Mucosa of descending colon (tissue), 3 donors: ENCODE data around the gene LRRC4B. TPM values are rescaled to one million over a fixed set of nuclear protein-coding genes. Genes with fewer than 3 reads are reported as not detected.
A peak's percentile ranks its signal among the peaks of the same experiment; 100 is the strongest.

Source experiments
- ATAC-seq: fragments of 200-7000 bp; cut with Tn5 transposase; one replicate; pipeline ENCODE4 v1.9.1; 2020; ENCODE audit warnings: mild to moderate bottlenecking, moderate library complexity
- DNase-seq, 3 donors: peaks; one replicate each; pipeline ENCODE4 v3.0.0-alpha.2; 2020
- H3K36me3 ChIP-seq: fragments of 200-600 bp; one replicate; pipeline ENCODE4 v1.8.0; 2021; ENCODE audit warnings: low read depth, mild to moderate bottlenecking
- H3K4me1 ChIP-seq: fragments of 200-600 bp; one replicate; pipeline ENCODE4 v1.8.0; 2021; ENCODE audit warnings: low read depth, mild to moderate bottlenecking
- H3K4me3 ChIP-seq: fragments of 200-600 bp; one replicate; pipeline ENCODE4 v1.8.0; 2021; ENCODE audit warnings: mild to moderate bottlenecking
- H3K9me3 ChIP-seq: fragments of 200-600 bp; one replicate; pipeline ENCODE4 v1.8.0; 2021; ENCODE audit warnings: mild to moderate bottlenecking
- intact Hi-C, 2 donors: fragments of 100-400 bp; cut with DNase I in 1 of 2; cut with micrococcal nuclease in 1 of 2; formaldehyde crosslinking; loops; one replicate each; pipeline versions ENCODE4 v1.11.0 to v1.11.1; 2022; cut with DNase I, micrococcal nuclease
- total RNA-seq, 3 donors: library from RNA; stranded (reverse); fragmentation: NEBNext Ultra II Directional in 2 of 3; extraction: Animal tissue kit (Norgen Biotek cat#: 25700) in 2 of 3; gene quantifications; one replicate each; pipeline versions ENCODE4 v1.2.1 to v1.2.4, GENCODE V29; 2021 to 2023
- TF ChIP-seq, protein P1 (sequence below): fragments of 200-600 bp; IDR thresholded peaks from one replicate; pipeline ENCODE4 v1.8.0; 2022; ENCODE audit warnings: antibody characterized with exemption, mild to moderate bottlenecking
- donor health status: DM: no; HTN: no; CAD: no; lungs with moderate emphysema.
- donor health status: DM: no; HTN: no; CAD: no.
- donor health status: DM: no; HTN: yes; CAD: no.

LRRC4B gene
- total RNA-seq, 3 donors from 2014 or later: 0.52 to 4.8 (median 1.3) TPM

DNA sequence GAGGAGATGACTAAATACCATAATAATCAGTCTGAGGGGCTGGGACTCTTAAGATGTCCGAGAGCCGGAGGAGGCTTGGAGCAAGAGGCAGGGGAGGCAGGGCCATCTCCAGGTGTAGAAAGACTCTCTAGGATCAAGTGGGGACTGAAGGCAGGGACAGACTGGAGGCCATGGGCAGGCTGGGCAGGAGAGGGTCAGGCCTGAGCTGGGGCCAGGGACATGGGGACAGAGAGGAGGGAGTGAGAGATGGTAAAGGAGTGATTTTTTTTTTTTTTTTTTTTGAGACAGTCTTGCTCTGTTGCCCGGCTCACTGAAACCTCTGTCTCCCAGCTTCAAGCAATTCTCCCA is 59.4 kb downstream of the LRRC4B start:
- H3K9me3 ChIP-seq: no peaks in the 10 kb centered on the region
- intact Hi-C loops: no loop called here
- no peak overlapping the region for H3K4me3 ChIP-seq
- peaks cover 3% of the 10 kb centered on the region for H3K36me3 ChIP-seq
- ATAC-seq (no peak), DNase-seq (peak in 2 of 3 donors; percentile 20 to 31)
- TF ChIP-seq, protein P1, sequence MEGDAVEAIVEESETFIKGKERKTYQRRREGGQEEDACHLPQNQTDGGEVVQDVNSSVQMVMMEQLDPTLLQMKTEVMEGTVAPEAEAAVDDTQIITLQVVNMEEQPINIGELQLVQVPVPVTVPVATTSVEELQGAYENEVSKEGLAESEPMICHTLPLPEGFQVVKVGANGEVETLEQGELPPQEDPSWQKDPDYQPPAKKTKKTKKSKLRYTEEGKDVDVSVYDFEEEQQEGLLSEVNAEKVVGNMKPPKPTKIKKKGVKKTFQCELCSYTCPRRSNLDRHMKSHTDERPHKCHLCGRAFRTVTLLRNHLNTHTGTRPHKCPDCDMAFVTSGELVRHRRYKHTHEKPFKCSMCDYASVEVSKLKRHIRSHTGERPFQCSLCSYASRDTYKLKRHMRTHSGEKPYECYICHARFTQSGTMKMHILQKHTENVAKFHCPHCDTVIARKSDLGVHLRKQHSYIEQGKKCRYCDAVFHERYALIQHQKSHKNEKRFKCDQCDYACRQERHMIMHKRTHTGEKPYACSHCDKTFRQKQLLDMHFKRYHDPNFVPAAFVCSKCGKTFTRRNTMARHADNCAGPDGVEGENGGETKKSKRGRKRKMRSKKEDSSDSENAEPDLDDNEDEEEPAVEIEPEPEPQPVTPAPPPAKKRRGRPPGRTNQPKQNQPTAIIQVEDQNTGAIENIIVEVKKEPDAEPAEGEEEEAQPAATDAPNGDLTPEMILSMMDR: no peak
- peaks cover 5% of the 10 kb centered on the region for H3K4me1 ChIP-seq

DNA sequence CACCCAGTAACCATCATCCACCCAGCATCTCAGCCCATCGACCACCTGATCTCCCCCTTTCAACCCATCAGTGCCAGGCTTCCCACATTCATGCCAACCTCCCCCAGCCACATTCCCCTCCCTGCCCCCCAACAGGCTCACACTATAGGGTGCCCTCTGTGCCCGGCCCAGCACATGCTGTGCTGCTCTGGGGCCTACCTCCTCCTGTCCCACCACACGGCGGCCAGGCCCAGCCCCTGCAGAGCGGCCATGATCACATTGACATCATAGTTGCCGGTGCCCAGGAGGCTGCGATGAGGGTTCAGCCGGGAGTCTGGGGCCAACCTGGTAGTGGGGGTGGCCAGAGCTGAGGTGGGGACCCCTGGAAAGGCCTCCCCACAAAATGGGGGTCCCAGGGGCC is 60.9 kb downstream of the LRRC4B start:
- Histone ChIP-seq H3K4me1 (peaks cover 5% of the 10 kb centered on the region), H3K36me3 (peaks cover 3% of the 10 kb centered on the region), H3K9me3 (no peaks in the 10 kb centered on the region), H3K4me3 (no peak overlapping the region)
- TF ChIP-seq, protein P1: no peak
- DNase-seq (peak in 1 of 3 donors; percentile 49), ATAC-seq (no peak)
- intact Hi-C loops: no loop called here

DNA sequence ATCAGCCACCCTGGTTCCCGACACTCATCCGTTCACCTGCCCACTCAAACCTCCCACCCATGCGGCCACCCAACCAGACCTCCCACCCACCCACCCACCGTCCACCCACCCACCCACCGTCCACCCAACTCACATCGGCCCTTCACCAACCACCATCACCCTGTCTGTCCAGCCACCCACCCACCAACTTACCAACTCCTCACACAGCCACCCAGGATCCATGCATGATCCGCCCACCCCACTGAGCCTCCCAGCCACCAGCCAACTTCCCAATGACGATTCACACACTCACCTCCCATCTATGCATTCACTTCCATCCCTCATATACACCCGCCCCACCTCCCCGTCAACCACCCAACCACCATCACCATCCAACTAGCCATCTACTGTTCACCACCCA is 61.5 kb downstream of the LRRC4B start:
- no peak overlapping the region for H3K4me3 ChIP-seq
- TF ChIP-seq, protein P1: no peak
- peaks cover 5% of the 10 kb centered on the region for H3K4me1 ChIP-seq
- no peaks in the 10 kb centered on the region for H3K9me3 ChIP-seq
- DNase-seq (peak in 1 of 3 donors; percentile 36), ATAC-seq (no peak)
- H3K36me3 ChIP-seq: peaks cover 3% of the 10 kb centered on the region
- intact Hi-C loops: no loop called here

DNA sequence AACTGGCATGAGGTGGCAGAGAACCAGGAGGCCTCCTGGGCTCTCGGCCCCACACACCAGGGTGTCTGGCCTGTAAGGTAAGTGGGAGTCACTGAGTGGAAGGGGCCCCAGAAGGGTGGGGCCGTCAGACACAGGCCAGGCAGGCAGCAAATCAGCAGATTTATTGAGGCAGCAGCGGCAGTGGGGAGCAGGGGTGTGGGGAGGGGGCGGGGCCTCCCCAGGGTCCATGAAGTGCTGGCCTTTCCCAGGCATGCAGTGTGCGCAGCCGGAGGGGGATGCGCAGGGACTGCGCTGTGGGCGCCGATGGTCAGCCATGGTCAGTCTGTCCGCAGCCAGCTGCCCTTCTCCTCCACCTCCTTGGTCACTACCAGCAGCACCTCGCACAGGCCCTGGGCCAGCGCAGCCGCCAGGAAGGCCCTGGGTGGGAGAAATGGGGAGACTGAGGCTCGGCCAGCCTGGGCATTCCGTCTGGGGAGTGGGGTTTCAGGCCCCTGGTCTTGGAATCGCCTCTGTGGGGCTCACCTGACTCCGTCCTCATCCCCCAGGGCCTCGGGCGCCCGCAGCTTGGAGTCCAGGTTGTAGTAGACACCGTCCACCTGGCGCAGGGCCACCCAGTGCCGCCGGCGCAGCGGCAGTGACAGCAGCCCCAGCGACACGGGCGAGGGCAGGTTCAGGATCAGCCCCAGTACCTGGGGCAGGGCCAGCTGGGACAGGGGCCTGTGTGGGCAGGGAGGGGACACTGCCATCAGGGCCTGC is 62.2 kb downstream of the LRRC4B start:
- H3K4me1 ChIP-seq: peaks cover 5% of the 10 kb centered on the region
- TF ChIP-seq, protein P1: no peak
- no peaks in the 10 kb centered on the region for H3K36me3 ChIP-seq
- no peaks in the 10 kb centered on the region for H3K9me3 ChIP-seq
- DNase-seq (peak in 1 of 3 donors; percentile 55), ATAC-seq (no peak)
- no peak overlapping the region for H3K4me3 ChIP-seq
- intact Hi-C loops: no loop called here

DNA sequence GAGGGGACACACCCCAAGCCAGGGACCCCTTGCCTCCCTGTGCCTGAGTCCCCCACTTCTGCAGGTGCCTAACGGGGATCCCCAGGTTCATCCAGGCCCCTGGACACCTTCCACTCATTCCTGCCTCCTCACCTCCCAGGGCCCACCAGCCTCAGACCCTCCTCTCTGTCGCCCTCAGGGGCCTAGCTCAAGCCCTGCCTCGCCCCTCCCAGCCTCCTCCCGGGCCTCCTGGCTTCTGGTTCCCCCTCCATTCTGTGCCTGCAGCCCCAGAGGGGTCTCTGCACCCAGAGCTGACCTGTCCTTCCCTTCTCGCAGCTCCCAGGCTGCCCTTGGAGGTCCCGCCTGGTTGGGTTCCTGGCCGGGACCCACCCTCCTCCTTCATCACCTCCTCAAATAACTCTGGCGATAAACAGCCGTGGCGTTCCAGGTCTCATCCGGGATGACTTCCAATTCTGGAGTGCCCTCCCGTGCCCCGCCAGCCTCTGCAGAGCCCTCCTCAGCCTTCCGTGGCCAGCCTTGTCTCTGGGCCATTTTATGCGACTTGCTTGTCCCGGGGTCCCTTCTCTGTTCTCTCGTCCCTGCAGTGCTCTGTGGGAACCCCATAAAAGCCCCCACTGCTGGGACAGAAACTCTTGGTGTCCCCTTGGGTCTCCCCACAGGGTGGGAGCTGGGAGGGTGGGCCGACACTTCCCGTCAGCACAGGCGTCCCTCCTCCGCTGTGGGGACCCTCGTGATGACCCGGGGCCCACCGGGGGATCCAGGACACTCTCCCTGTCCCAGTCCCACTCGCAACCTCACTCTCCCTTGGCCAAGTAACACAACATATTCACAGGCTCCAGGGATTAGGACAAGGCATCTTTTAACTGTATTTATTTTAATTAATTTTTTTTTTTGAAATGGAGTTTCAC is 66.4 kb downstream of the LRRC4B start:
- Histone ChIP-seq H3K4me1 (no peaks in the 10 kb centered on the region), H3K4me3 (no peak overlapping the region), H3K9me3 (no peaks in the 10 kb centered on the region), H3K36me3 (no peaks in the 10 kb centered on the region)
- ATAC-seq: no peak
- TF ChIP-seq, protein P1: no peak
- intact Hi-C loops: no loop called here
- DNase-seq: peak in 1 of 3 donors; percentile 48
